IMR-90 (cell line): ENCODE results near the gene CD36.

Source experiments
- CEBPB ChIP-seq: IDR thresholded peaks from 2 replicates; pipeline ENCODE4 v1.6.1; 2012; ENCODE audit warnings: low read depth, low read length, improper control_type of control experiment
- CHD1 ChIP-seq: IDR thresholded peaks from 2 replicates; pipeline ENCODE4 v1.6.1; 2012; ENCODE audit warnings: low read depth, low read length, improper control_type of control experiment
- MAZ ChIP-seq: IDR thresholded peaks from 2 replicates; pipeline ENCODE4 v1.6.1; 2012; ENCODE audit warnings: low read depth, mild to moderate bottlenecking, low read length, improper control_type of control experiment, moderate library complexity, borderline replicate concordance
- MXI1 ChIP-seq: IDR thresholded peaks from 2 replicates; pipeline ENCODE4 v1.6.1; 2012; ENCODE audit warnings: low read depth, mild to moderate bottlenecking, low read length, moderate library complexity, borderline replicate concordance
- NFE2L2 ChIP-seq: fragments of 150-350 bp; IDR thresholded peaks from 2 replicates; pipeline ENCODE4 v1.6.1; 2016; ENCODE audit warnings: low read depth, mild to moderate bottlenecking, low read length
- POLR2A ChIP-seq: IDR thresholded peaks from 2 replicates; pipeline ENCODE4 v1.6.1; 2012; ENCODE audit warnings: mild to moderate bottlenecking, low read depth, low read length
- RAD21 ChIP-seq: IDR thresholded peaks from 2 replicates; pipeline ENCODE4 v1.6.1; 2012; ENCODE audit warnings: low read length, improper control_type of control experiment
- RCOR1 ChIP-seq: IDR thresholded peaks from 2 replicates; pipeline ENCODE4 v1.6.1; 2012; ENCODE audit warnings: mild to moderate bottlenecking, low read length, improper control_type of control experiment; ENCODE audit not compliant: insufficient replicate concordance
- RFX5 ChIP-seq: IDR thresholded peaks from 2 replicates; pipeline ENCODE4 v1.8.0; 2012; ENCODE audit warnings: low read depth, mild to moderate bottlenecking, low read length, moderate library complexity
- USF2 ChIP-seq: fragments of 150-350 bp; IDR thresholded peaks from 2 replicates; pipeline ENCODE4 v1.6.1; 2017; ENCODE audit warnings: mild to moderate bottlenecking, antibody characterized with exemption, low read length, low read depth
- TF ChIP-seq, protein P1 (sequence below): conservative IDR thresholded peaks from 2 replicates; pipeline ENCODE4 v1.5.1; 2012; ENCODE audit warnings: mild to moderate bottlenecking, low read depth, low read length, improper control_type of control experiment

DNA sequence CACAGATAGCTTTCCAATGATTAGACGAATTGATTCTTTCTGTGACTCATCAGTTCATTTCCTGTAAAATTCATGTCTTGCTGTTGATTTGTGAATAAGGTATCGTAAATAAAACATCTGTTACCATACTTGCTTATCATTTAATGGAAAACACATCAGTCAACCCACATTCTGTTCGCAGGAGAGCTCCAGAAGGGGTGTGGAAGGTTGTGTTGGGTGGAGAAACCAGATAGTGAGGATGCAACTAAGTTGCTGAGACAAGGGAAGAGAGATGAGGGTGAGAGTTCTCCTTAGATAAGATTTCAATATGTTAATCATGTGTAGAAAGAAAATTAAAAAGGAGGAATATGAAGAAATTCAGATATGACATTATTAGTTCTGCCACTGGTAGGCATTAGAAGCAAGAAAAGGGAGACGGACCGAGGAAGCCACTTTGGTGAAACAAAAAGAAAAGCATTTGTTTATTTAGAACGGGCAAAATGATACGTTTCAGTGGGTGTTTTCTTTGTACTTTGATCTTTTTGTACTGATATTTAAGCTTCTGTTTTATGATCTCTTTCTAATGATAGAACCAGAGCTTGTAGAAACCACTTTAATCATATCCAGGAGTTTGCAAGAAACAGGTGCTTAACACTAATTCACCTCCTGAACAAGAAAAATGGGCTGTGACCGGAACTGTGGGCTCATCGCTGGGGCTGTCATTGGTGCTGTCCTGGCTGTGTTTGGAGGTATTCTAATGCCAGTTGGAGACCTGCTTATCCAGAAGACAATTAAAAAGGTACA, 7.8 kb downstream of the CD36 start:
- TF ChIP-seq NFE2L2 (no peak), POLR2A (no peak), RAD21 (no peak), MAZ (no peak), CEBPB (no peak), RFX5 (no peak), RCOR1 (no peak), MXI1 (no peak), CHD1 (no peak), USF2 (no peak)
- TF ChIP-seq, protein P1, sequence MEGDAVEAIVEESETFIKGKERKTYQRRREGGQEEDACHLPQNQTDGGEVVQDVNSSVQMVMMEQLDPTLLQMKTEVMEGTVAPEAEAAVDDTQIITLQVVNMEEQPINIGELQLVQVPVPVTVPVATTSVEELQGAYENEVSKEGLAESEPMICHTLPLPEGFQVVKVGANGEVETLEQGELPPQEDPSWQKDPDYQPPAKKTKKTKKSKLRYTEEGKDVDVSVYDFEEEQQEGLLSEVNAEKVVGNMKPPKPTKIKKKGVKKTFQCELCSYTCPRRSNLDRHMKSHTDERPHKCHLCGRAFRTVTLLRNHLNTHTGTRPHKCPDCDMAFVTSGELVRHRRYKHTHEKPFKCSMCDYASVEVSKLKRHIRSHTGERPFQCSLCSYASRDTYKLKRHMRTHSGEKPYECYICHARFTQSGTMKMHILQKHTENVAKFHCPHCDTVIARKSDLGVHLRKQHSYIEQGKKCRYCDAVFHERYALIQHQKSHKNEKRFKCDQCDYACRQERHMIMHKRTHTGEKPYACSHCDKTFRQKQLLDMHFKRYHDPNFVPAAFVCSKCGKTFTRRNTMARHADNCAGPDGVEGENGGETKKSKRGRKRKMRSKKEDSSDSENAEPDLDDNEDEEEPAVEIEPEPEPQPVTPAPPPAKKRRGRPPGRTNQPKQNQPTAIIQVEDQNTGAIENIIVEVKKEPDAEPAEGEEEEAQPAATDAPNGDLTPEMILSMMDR: no peak
